Kidney glomerular epithelial cell (primary cell): ENCODE data around the gene CHN2.

Source experiments
- DNase-seq: peaks from one replicate; lab custom pipeline; 2025; lab: John Stamatoyannopoulos, UW

Gene CHN2

GRCh38 chr7:29332875-29333855 is 138.6 kb downstream of the CHN2 start:
- no peak for DNase-seq

- no peak for DNase-seq
Measured at GRCh38 chr7:29335188-29336083, 140.9 kb downstream of the CHN2 start.

GRCh38 chr7:29337546-29338116 is 143.1 kb downstream of the CHN2 start:
- DNase-seq = no peak

- no peak for DNase-seq
Measured at GRCh38 chr7:29340696-29341095, 146.1 kb downstream of the CHN2 start.

GRCh38 chr7:29341156-29341555 is 146.6 kb downstream of the CHN2 start:
- no peak for DNase-seq

- DNase-seq = no peak
Measured at GRCh38 chr7:29342761-29343160, 148.2 kb downstream of the CHN2 start.

GRCh38 chr7:29343399-29343798 is 148.8 kb downstream of the CHN2 start:
- DNase-seq = no peak

GRCh38 chr7:29344334-29344978 is 149.9 kb downstream of the CHN2 start:
- DNase-seq = no peak

- DNase-seq = no peak
Measured at GRCh38 chr7:29345590-29345989, 151.0 kb downstream of the CHN2 start.

GRCh38 chr7:29346231-29346978 is 151.8 kb downstream of the CHN2 start:
- DNase-seq = peak; percentile 8

GRCh38 chr7:29349362-29349761 is 154.8 kb downstream of the CHN2 start:
- no peak for DNase-seq

GRCh38 chr7:29350351-29350750 is 155.8 kb downstream of the CHN2 start:
- DNase-seq = peak; percentile 75

GRCh38 chr7:29352041-29352440 is 157.5 kb downstream of the CHN2 start:
- DNase-seq = no peak

- no peak for DNase-seq
Measured at GRCh38 chr7:29353810-29354209, 159.2 kb downstream of the CHN2 start.

GRCh38 chr7:29354340-29354739 is 159.8 kb downstream of the CHN2 start:
- DNase-seq = no peak

GRCh38 chr7:29355388-29355787 is 160.8 kb downstream of the CHN2 start:
- no peak for DNase-seq

- DNase-seq = no peak
Measured at GRCh38 chr7:29356631-29357030, 162.1 kb downstream of the CHN2 start.

- DNase-seq = no peak
Measured at GRCh38 chr7:29359482-29360093, 165.0 kb downstream of the CHN2 start.

GRCh38 chr7:29360633-29361625 is 166.4 kb downstream of the CHN2 start:
- no peak for DNase-seq
